ENCODE data around the gene ZNF264. TPM values are rescaled to one million over a fixed set of nuclear protein-coding genes. Genes with fewer than 3 reads are reported as not detected.
A peak's percentile ranks its signal among the peaks of the same experiment; 100 is the strongest.

The ZNF264 gene
- total RNA-seq, 1 donor from 2014 or later: 25.5 TPM

- H3K27ac ChIP-seq (ENCODE audit: low read depth, low read length): no peak overlapping the region
- H3K27me3 Mint-ChIP-seq (ENCODE audit: low read depth, unreplicated experiment): no peaks in the 10 kb centered on the region
- peaks cover 13% of the 10 kb centered on the region for H4K20me1 ChIP-seq (ENCODE audit: insufficient read depth, low read length)
- H3K4me2 ChIP-seq (ENCODE audit: low read length): no peak overlapping the region
- no peaks in the 10 kb centered on the region for H3K9me3 Mint-ChIP-seq (ENCODE audit: unreplicated experiment)
- peaks cover 8% of the 10 kb centered on the region for H3K36me3 ChIP-seq (ENCODE audit: insufficient read depth, low read length)
- no peak overlapping the region for H2AFZ ChIP-seq (ENCODE audit: low read depth, low read length)
- H3K4me1 ChIP-seq (ENCODE audit: insufficient read depth, low read length): no peaks in the 10 kb centered on the region
- H3K9ac ChIP-seq (ENCODE audit: low read length): no peak overlapping the region
- H3K27ac Mint-ChIP-seq (ENCODE audit: unreplicated experiment): no peak overlapping the region
- H3K4me3 ChIP-seq (ENCODE audit: insufficient read depth, low read depth, low read length): no peak overlapping the region
- no peaks in the 10 kb centered on the region for H3K27me3 ChIP-seq (ENCODE audit: insufficient read depth, low read length)
- no peaks in the 10 kb centered on the region for H3K4me1 Mint-ChIP-seq (ENCODE audit: low read depth, unreplicated experiment)
- no peak for TF ChIP-seq CTCF (IDR thresholded peaks at IDR 0.05; ENCODE audit: insufficient read depth, low read depth, low read length)
- TF ChIP-seq EZH2 (IDR thresholded peaks at IDR 0.05; ENCODE audit: insufficient read depth, low read length): no peak
- FAIRE-seq (no peak), DNase-seq (ENCODE audit: low read depth) (no peak)
- peaks cover 12% of the 10 kb centered on the region for H3K79me2 ChIP-seq (ENCODE audit: insufficient read depth, low read length)
- H3K36me3 Mint-ChIP-seq (ENCODE audit: low read depth, unreplicated experiment): peaks cover 15% of the 10 kb centered on the region
- H3K4me3 Mint-ChIP-seq (ENCODE audit: unreplicated experiment): no peak overlapping the region
- no peaks in the 10 kb centered on the region for H3K9me3 ChIP-seq (ENCODE audit: insufficient read depth, low read depth, low read length)
Observed at GRCh38 chr19:57262044-57262443, 70.7 kb downstream of the ZNF264 start.

- H3K4me2 ChIP-seq (ENCODE audit: low read length): no peak overlapping the region
- peaks cover 8% of the 10 kb centered on the region for H4K20me1 ChIP-seq (ENCODE audit: insufficient read depth, low read length)
- no peaks in the 10 kb centered on the region for H3K9me3 Mint-ChIP-seq (ENCODE audit: unreplicated experiment)
- DNase-seq (ENCODE audit: low read depth): no peak
- no peak overlapping the region for H3K27ac Mint-ChIP-seq (ENCODE audit: unreplicated experiment)
- H3K79me2 ChIP-seq (ENCODE audit: insufficient read depth, low read length): peaks cover 7% of the 10 kb centered on the region
- FAIRE-seq: no peak
- H3K27me3 Mint-ChIP-seq (ENCODE audit: low read depth, unreplicated experiment): no peaks in the 10 kb centered on the region
- TF ChIP-seq EZH2 (IDR thresholded peaks at IDR 0.05; ENCODE audit: insufficient read depth, low read length) (no peak), CTCF (IDR thresholded peaks at IDR 0.05; ENCODE audit: insufficient read depth, low read depth, low read length) (no peak)
- no peak overlapping the region for H3K4me3 Mint-ChIP-seq (ENCODE audit: unreplicated experiment)
- no peak overlapping the region for H3K9ac ChIP-seq (ENCODE audit: low read length)
- H3K36me3 Mint-ChIP-seq (ENCODE audit: low read depth, unreplicated experiment): peaks cover 13% of the 10 kb centered on the region
- no peak overlapping the region for H3K4me3 ChIP-seq (ENCODE audit: insufficient read depth, low read depth, low read length)
- H3K9me3 ChIP-seq (ENCODE audit: insufficient read depth, low read depth, low read length): no peaks in the 10 kb centered on the region
- H3K4me1 Mint-ChIP-seq (ENCODE audit: low read depth, unreplicated experiment): peaks cover 2% of the 10 kb centered on the region
- H3K36me3 ChIP-seq (ENCODE audit: insufficient read depth, low read length): peaks cover 8% of the 10 kb centered on the region
- no peak overlapping the region for H2AFZ ChIP-seq (ENCODE audit: low read depth, low read length)
- H3K27ac ChIP-seq (ENCODE audit: low read depth, low read length): no peak overlapping the region
- H3K4me1 ChIP-seq (ENCODE audit: insufficient read depth, low read length): no peaks in the 10 kb centered on the region
- no peaks in the 10 kb centered on the region for H3K27me3 ChIP-seq (ENCODE audit: insufficient read depth, low read length)
Observed at GRCh38 chr19:57263244-57263741, 72.0 kb downstream of the ZNF264 start.

GRCh38 chr19:57267291-57267690 is 76.0 kb downstream of the ZNF264 start:
- no peak for TF ChIP-seq CTCF (IDR thresholded peaks at IDR 0.05; ENCODE audit: insufficient read depth, low read depth, low read length)
- no peak for TF ChIP-seq EZH2 (IDR thresholded peaks at IDR 0.05; ENCODE audit: insufficient read depth, low read length)
- peaks cover 1% of the 10 kb centered on the region for H3K9me3 Mint-ChIP-seq (ENCODE audit: unreplicated experiment)
- no peaks in the 10 kb centered on the region for H3K27me3 Mint-ChIP-seq (ENCODE audit: low read depth, unreplicated experiment)
- no peak overlapping the region for H3K9ac ChIP-seq (ENCODE audit: low read length)
- peak overlapping the region; percentile 21 for H3K27ac Mint-ChIP-seq (ENCODE audit: unreplicated experiment)
- H3K36me3 ChIP-seq (ENCODE audit: insufficient read depth, low read length): no peaks in the 10 kb centered on the region
- H2AFZ ChIP-seq (ENCODE audit: low read depth, low read length): no peak overlapping the region
- peaks cover 21% of the 10 kb centered on the region for H3K4me1 Mint-ChIP-seq (ENCODE audit: low read depth, unreplicated experiment)
- no peak overlapping the region for H3K4me3 Mint-ChIP-seq (ENCODE audit: unreplicated experiment)
- no peak overlapping the region for H3K4me3 ChIP-seq (ENCODE audit: insufficient read depth, low read depth, low read length)
- H3K4me2 ChIP-seq (ENCODE audit: low read length): no peak overlapping the region
- DNase-seq (ENCODE audit: low read depth): peak; percentile 19
- no peaks in the 10 kb centered on the region for H4K20me1 ChIP-seq (ENCODE audit: insufficient read depth, low read length)
- no peaks in the 10 kb centered on the region for H3K79me2 ChIP-seq (ENCODE audit: insufficient read depth, low read length)
- no peak overlapping the region for H3K27ac ChIP-seq (ENCODE audit: low read depth, low read length)
- H3K36me3 Mint-ChIP-seq (ENCODE audit: low read depth, unreplicated experiment): no peaks in the 10 kb centered on the region
- FAIRE-seq: no peak
- no peaks in the 10 kb centered on the region for H3K9me3 ChIP-seq (ENCODE audit: insufficient read depth, low read depth, low read length)
- H3K4me1 ChIP-seq (ENCODE audit: insufficient read depth, low read length): peaks cover 13% of the 10 kb centered on the region
- no peaks in the 10 kb centered on the region for H3K27me3 ChIP-seq (ENCODE audit: insufficient read depth, low read length)
